Measurements from ENCODE around the gene SLC51A.
"Not testable (repeated sequence)": the region's sequence is repeated elsewhere in the genome, so short reads cannot be mapped to it uniquely, and the experiment has no call there.

The SLC51A gene

DNA sequence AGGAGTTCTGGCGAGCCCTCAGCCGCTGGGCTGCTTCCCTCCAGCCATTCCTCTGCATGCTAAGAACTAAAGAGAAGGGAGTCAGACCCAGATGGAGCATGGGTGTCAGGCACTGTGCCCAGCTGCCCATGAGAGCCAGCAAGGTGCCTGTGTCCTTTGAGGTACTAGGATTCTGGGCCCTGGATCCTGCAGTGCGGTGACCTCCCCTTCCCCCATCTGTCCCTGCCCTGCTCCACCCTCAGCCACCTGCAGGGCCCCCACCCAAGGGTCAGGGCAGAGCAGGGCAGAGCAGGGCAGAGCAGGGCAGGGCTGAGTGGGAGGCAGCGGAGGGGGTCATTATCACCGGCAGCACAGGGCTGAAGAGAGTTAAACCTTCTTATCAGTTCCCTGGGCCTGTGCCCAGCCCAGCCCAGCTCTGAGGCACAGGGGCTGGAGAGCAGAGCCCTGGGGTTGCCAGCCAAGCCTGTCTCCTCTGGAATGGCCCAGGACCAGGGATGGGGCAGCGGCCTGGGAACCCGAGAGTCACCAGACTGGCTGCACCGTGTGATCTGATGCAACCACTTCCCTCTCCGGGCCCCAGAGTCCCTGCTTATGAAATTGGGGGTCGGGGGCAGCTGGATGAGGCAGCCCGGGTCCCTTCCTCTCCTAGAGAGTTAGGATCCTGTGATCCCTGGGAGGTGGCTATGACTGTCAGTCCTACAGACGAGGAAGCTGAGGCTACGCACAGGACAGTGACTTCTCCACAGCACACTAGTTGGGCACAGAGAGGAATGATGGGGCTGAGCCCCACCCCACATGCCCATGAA, 22.4 kb upstream of the SLC51A start:
- DNase-seq (ENCODE audit: low read depth): no peak

DNA sequence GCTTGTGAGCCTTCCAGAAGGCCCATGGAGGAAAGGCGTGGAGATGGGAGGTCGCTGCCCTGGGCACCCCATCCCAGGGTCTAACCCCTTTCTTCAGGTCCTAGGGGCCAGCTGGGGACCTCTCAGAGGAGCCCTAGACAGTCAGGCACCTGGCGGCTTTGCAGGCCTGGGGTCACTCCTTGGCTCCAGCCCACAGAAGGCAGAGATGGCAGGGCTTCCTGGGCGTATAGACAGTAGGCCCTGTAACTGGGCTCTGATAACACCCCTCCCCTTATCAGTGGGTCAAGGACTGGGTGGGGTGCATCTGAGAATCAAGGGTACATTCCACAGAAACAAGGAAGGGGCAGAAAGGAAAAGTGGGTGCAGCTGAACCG, 21.8 kb upstream of the SLC51A start:
- DNase-seq (ENCODE audit: low read depth): no peak

DNA sequence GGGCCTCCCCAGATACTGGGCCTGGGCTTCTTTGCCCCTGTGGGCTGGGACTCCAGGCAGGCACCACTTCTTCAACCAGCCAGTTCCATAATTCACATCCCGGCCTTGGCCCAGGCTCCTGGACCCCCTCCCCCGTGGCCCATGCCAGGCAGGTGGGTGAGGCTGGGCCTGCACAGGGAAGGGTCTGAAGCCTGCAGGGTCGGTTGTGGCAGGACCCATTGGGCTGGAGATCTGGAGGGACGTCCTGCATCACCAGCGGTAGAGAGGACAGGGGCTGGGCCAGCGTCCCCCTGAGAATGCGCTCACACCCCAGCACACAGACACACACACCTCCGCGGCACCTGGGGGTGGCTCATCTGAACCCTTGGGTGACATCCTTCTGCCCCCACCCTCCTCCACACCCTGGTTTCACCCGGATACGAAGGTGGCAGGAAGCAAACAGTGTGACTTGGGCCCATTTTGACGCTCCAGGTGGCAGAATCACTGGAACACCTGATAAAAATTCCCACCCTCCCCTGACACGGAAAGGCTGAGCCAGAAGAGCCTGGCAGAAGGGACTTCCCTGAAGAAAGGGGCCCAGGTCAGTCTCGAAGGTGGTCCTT, 20.6 kb upstream of the SLC51A start:
- no peak for DNase-seq (ENCODE audit: low read depth)

DNA sequence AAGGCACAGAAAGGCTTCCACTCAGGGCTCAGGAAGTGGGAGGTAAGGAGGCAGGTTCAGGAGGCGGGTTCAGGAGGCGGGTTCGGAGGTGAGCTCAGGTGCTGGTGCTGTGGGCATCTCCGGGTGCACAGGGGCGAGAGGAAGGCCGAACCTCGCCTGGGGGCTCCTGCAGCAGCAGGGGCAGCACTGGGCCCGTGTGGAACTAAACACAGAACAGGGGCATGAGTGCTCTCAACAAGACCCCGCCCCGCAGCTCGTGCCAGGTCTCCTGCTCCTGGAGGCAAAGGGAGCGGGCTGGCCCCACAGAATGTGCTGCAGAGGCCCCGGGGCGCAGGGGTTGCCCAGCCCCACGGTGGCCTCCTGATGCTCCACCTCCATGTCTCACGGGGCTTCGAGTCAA, 18.8 kb upstream of the SLC51A start:
- no peak for DNase-seq (ENCODE audit: low read depth)

DNA sequence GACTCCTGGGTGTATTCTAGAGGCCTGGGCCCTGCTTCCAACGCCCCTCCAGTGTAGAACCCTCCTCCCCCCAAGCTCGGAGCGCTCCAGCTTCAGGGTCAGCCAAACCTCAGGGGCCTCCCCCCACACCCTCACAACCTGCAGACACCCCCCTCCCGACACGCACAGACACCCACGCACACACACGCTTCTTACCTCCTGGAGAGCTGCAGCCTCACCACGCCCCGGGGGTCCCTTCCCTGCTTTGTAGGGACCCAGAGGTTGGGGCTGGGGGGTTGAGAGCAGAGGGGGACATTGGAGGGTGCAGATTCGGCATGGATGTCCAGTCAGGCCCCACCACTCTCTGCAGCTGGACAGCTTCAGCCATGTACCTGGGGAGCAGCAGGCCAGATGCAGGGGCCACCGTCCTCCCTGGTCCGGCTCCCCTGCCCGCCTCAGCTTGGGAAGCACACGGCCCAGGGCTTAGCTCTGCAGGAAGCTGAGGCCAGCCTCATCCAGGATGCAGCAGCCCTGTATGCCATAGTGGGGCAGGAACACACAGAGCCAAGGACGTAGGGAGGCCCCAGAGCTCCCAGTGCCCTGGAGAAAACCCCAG, 18.2 kb upstream of the SLC51A start:
- no peak for DNase-seq (ENCODE audit: low read depth)

DNA sequence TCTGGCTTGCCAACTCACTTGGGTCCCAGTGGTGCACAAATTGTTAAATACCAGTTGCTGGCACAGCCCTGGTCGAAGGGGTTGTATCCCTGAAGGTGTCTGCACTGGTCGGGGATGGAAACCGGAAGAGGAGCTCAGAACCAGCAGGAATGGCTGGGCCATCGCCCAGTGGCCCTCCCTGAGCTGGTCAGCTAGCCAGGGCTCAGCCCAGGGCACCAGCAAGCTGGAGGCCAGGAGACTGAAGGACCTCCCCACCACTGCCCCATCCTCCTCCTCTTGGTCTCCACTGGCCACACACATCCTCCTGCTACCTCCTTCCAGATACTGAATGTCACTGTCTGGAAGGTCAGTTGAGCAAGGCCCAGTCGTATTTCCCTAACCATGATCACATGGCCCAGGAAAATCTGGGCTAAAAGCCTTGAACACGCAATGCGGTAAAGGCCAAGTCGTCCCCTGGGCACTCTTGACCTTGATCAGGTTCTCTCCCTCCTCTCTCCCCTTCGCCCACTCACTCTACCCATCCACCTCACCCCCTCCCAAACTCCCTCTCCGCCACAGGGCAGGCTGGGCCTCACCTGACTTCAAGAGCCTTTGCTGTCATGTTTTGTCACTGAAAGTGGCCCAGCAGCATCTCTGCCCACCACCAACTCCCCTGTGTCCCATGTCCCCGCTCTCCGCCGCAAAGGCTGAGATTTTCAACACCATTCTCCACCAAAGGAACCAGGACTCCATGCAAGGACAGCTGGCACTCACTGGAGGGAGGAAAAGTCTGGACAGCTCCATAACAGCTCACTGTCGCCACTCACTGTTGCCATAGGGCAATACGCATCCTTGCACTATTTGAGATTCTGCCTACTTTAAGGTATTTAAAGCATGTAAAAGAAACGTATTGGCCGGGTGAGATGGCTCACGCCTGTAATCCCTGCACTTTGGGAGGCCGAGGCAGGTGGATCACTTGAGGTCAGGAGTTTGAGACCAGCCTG, 17.3 kb upstream of the SLC51A start:
- no peak for DNase-seq (ENCODE audit: low read depth)

DNA sequence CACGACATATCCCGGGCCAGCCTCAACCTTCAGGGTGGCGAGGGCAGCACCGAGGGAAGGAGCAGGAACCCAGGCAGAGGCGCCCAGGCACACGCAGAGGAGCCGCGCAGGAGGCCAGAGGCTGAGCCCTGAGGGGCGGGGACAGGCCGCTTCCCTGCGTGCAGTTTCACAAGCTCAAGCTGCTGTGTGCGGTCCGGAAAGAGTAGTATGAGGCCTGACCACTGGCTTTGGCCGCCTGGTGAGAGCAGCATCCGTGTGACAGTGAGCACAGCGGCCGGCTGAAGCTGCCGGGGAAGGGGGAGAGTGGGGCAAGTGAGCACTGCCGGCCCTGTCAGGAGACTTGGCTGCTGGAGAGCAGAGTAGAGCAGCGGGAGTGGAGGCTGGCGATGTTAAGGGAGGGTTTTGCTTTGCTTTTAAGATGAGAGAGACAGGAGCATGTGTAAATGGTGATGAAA, 13.8 kb upstream of the SLC51A start:
- DNase-seq (ENCODE audit: low read depth): no peak

DNA sequence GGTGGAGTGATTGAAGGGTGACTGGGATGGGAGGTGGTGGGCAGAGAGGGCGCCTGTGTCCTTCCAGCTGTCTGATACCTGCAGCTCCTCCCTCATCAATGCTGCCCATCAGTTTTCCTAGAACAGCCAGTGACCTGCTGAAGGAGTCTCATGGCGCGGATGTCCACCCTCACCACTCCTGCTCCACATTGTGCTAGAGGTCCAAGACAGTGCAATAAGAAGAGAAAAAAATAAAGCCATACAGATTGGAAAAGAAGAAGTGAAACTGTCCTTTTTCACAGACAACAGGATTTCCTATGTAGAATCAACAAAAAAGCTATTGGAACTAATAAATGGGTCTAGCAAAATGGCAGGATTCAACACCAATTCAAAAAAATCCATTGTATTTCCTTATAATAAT, 12.5 kb upstream of the SLC51A start:
- no peak for DNase-seq (ENCODE audit: low read depth)

DNA sequence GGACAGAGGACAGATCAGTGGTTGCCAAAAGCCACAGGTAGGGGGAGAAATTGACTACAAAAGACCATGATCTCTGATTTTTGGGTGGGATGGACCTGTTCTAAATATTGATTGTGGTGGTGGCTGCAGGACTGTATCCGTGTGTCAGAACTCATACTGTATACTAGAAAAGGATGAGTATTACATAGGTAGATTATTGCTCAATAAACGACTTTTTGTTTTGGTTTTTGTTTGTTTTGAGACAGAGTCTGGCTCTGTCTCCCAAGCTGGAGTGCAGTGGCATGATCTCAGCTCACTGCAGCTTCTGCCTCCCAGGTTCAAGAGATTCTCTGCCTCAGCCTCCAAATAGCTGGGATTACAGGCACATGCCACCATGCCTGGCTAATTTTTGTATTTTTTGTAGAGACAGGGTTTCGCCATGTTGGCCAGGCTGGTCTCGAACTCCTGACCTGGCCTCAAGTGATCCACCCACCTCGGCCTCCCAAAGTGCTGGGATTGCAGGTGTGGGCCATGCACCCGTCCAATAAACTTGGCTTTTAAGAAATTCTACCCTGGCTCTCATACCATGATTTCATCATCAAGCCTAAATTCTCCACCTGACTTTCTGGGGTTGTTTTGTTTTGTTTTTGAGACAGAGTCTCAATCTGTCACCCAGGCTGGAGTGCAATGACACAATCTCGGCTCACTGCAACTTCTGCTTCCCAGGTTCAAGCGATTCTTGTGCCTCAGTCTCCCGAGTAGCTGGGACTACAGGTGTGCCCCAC, 10.7 kb upstream of the SLC51A start:
- not testable (repeated sequence) for DNase-seq (ENCODE audit: low read depth)

DNA sequence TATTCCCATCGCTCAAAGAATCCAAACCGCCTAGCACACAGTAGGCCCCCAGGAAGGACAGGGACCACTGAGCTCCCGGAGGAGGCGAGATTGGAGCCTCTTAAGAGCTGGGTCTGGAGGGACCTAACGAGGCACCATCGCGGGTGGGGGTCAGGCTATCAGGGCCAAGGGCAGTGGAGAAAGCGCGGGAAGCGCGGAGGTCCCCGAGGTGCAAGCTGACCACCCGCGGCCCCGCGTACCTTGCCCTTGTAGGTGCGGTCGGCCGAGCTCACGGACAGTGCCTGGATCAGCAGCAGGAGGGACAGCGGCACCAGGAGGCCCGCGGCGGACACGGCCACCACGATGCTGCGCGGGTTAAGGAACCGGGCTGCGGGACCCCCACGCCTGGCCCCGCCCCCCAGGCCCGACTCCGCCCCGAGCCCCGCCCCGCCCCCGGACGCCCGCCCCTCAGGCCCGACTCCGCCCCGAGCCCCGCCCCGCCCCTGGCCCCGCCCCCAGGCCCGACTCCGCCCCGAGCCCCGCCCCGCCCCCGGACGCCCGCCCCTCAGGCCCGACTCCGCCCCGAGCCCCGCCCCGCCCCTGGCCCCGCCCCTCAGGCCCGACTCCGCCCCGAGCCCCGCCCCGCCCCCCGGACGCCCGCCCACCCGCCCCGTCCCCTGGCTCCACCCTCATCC, 9.0 kb upstream of the SLC51A start:
- no peak for DNase-seq (ENCODE audit: low read depth)

DNA sequence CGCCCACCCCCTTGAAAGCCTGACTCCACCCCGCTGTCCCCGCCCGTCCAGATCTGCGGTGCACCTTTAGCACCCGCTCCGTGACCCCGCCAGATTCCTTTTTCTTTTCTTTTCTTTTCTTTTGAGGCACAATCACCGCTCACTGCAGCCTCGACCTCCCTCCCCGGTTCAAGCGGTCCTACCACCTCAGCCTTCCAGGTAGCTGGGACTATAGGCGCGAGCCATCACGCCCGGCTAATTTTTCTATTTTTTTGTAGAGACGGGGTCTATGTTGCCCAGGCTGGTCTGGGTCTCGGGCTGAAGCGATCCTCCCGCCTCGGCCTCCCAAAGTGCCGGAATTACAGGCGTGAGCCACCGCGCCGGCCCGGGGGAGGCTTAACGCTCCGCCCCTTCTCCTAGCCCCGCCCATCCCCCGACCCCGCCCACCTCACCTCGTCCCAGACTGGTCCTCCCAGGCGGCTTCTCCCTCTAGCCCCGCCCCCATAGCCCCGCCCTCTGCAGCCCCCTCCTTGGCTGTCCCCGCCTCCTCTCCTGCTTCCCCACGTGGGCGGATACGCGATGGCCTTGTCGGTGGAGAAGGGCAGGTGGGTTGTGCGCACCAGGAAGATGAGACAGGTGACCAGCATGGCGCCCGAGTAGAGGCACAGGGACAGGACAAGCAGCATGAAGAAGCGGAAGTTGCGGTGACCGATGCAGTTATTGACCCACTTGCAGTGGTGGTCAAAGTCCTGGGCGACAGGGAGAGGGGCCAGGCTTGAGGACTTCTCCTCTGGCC, 8.3 kb upstream of the SLC51A start:
- no peak for DNase-seq (ENCODE audit: low read depth)

DNA sequence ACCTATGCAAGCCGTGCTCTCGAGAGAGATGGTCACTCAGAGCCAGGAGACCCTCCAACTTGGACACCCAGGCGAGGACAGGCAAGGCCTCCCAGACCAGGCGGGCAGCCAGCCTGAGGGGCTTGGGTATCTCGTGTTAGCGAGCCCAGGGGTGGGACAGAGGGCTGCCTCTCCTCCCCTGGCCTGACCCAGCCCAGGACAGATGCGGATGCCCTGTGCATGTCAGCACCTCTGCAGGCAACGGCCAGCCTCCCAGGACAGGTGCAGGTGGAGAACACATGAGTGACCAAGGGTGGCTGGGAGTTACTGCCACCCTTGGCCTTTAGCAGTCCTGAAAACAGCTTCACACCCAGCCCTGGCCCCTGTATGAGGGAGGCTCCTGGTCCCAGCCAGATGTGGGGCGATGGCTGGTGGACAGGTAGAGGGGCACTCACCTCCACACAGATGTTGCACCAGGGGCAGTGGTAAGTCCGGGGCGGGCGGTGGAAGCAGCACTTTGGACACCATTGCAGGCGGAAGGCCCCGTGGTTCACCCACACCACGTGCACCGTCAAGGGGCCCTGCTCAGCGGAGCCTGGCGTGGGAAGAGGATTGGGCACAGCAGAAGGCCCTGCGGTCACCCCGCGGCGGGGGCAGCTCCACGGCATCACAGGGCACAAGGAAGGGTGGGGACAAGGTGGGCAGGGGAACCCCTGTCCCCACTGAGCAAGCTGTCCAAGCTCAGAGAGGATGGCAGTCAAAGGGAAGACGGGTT, 7.2 kb upstream of the SLC51A start:
- no peak for DNase-seq (ENCODE audit: low read depth)

DNA sequence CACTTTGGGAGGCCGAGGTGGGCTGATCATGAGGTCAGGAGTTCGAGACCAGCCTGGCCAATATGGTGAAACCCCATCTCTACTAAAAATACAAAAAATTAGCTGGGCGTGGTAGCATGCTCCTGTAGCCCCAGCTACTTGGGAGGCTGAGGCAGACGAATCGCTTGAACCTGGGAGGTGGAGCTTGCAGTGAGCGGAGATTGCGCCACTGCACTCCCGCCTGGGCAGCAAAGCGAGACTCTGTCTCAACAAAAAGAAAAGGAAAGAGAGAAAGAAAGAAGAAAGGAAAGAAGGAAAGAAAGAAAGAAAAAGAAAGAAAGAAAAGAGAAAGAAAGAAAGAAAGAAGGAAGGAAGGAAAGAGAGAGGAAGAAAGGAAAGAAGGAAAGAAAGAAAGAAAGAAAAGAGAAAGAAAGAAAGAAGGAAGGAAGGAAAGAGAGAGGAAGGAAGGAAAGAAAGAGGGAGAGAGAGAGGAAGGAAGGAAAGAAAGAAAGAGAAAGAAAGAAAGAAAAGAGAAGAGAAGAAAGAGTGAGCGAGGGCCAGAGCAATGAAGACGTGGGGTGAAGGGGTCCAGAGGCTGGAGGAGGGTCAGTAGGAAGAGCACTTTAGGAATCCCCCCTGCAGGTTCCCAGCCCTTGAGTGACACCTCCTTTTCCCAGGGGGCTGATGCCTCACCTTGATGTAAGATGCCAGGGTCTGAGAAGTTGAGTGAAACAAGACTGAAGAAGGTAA, 6.2 kb upstream of the SLC51A start:
- not testable (repeated sequence) for DNase-seq (ENCODE audit: low read depth)

DNA sequence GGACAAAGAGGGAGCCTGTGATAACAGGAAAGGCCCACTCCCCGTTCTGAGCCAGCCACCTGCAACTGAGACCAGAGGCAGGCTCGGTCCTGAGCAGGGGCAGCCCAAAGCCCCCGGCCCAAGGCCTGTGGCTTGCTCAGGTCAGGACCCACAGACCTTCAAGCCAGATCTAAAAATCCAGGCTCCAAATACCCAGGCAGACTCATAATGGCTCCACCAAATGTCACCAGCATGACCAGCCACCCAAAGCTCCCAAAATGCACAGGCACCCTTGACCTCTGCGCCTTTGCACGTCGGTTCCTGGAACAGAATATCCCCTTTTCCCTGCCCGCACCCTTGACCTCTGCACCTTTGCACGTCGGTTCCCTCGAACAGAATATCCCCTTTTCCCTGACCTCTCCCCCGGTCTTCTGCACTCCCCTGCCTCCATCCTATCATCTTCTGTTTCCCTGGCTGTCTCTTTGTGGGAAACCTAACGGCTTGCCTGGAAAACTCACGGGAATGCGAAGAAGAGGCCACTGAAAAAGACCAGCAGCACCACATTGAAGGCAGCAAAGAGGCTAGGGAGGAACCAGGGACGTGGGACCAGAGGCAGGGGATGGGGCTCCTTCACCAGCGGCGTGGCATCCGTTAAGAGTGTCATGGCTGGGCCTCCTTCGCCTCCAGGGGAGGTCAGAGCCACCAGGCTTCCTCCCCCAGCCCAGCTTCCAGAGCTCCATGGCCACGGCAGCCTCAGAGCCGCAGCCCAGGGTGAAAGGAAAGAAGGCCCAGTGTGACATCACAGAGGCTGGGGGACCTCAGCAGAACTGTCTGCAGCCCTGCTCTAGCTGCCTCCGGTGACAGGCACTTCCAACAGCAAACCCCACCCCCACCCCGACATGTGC, 5.4 kb upstream of the SLC51A start, which contains the start of gene ZDHHC19:
Gene ZDHHC19 (minus strand): TSS at position 728 of the 884 bp plus-strand sequence. CDS start 85 bp downstream, at position 643.
- DNase-seq (ENCODE audit: low read depth): no peak

DNA sequence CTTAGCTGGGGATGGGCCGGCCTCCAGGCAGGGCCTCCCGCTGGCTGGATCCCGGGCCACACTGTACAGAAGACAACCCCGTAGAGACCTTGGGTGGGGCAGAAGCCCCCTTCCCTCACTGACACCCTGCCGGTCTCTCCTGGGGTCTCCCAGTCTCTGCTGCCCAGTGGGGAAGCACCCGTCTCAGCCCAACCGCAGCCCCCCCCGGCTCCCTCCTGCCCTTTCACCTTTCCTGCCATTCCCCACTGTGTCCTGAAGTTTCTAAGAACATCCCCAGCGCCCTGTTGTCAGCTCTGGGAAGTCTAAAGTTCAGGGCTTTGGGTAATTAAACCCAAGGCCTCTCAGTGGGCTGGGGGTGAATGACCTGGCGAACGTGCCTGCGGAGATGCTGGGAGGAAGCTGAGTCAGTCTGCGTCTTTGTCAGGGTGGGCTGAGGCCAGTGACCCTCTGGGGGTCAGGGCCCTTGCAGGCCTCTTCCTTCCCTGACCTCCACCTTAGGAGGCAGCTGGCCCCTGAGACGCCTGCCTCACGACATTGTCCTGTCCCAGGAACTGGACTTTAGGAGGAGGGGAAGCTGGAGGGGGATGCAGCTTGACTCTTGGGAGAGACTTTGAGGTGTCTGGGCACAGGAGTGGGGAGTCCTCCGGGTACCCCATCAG, 1.4 kb upstream of the SLC51A start:
- no peak for DNase-seq (ENCODE audit: low read depth)

DNA sequence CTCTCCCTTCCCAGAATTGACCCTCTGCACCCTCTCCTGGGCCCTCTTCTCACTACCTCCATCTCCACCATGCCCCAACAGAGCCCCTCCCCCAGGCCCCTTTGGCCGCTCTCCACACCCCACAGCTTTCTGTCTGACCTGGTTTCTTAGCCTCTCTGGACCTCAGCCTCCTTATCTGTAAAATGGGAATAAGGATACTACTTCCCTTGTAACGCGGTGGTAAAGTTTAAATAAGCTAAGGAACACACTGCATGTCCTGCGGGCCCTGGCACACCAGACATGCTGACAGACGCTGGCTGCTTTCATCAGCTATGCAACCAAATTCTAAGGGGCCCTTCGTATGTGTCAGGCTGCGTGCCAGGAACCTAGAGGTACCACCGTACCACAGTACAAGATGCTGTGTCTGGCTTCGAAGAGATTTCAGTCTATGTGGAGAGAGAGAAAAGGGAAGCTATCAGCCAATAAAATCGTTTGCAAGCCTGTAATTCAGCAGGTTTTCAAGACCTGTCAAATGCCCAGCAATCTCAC, 777 bp upstream of the SLC51A start:
- no peak for DNase-seq (ENCODE audit: low read depth)
